ENCODE results near the gene ADGRV1. TPM values are rescaled to one million over a fixed set of nuclear protein-coding genes. Genes with fewer than 3 reads are reported as not detected.
A peak's percentile ranks its signal among the peaks of the same experiment; 100 is the strongest.

The ADGRV1 gene
- total and polyA plus RNA-seq, 2 donors (not counting 3 experiments of a cell fraction or from before 2014, with no cell fraction given): 0.11 to 0.55 TPM

- H3K9ac ChIP-seq (replicated peaks; ENCODE audit: extremely low read depth, insufficient read depth, low read length): no peak overlapping the region
- POLR2A ChIA-PET: no interaction called here
- H3K79me2 ChIP-seq (ENCODE audit: control insufficient read depth, insufficient read depth, low read length): no peaks in the 10 kb centered on the region
- H3K9me1 ChIP-seq (replicated peaks; ENCODE audit: control insufficient read depth, extremely low read depth, insufficient read depth, low read length): no peaks in the 10 kb centered on the region
- H3K4me1 ChIP-seq (ENCODE audit: control insufficient read depth, extremely low read depth, insufficient read depth, low read length): peaks cover 16% of the 10 kb centered on the region
- H3K4me3 ChIP-seq (replicated peaks in 1 of 3; ENCODE audit: insufficient read depth in 1 of 3, low read depth in 1 of 3, low read length in 3 of 3): no peak overlapping the region
- peak overlapping the region; percentile 61 for H3K4me2 ChIP-seq (ENCODE audit: insufficient read depth, low read length)
- TF ChIP-seq CTCF (IDR thresholded peaks at IDR 0.05; ENCODE audit: extremely low read depth in 1 of 2, insufficient read depth in 1 of 2, low read depth in 1 of 2, low read length in 2 of 2) (no peak), MAX (IDR thresholded peaks at IDR 0.05; ENCODE audit: insufficient read depth, insufficient read length) (no peak), EZH2 (IDR thresholded peaks at IDR 0.05; ENCODE audit: borderline replicate concordance, low read depth, low read length, severe bottlenecking) (no peak), POLR2A (IDR thresholded peaks at IDR 0.05; ENCODE audit: low read depth, low read length) (no peak), JUN (IDR thresholded peaks at IDR 0.05; ENCODE audit: borderline replicate concordance, insufficient read depth, insufficient read length, low read depth) (no peak), GATA2 (IDR thresholded peaks at IDR 0.05; ENCODE audit: insufficient read depth, insufficient read length, low read depth, low read length) (no peak)
- no TSS peak for BruUV-seq (replicated peaks)
- peak; percentile 76 for FAIRE-seq
- no peaks in the 10 kb centered on the region for H4K20me1 ChIP-seq (replicated peaks; ENCODE audit: control insufficient read depth, extremely low read depth, insufficient read depth, low read length)
- H2AFZ ChIP-seq (ENCODE audit: low read depth, low read length): peak overlapping the region; percentile 67
- no peaks in the 10 kb centered on the region for H3K9me3 ChIP-seq (replicated peaks; ENCODE audit: control insufficient read depth, insufficient read depth, low read length)
- H3K36me3 ChIP-seq (ENCODE audit: control insufficient read depth in 2 of 2, extremely low read depth in 1 of 2, insufficient read depth in 2 of 2, low read length in 2 of 2): no peaks in the 10 kb centered on the region
- peak overlapping the region; percentile 15 for H3K27ac ChIP-seq (ENCODE audit: insufficient read depth, low read depth, low read length)
- H3K27me3 ChIP-seq (ENCODE audit: control insufficient read depth in 2 of 2, insufficient read depth in 2 of 2, low read length in 2 of 2): no peaks in the 10 kb centered on the region
- dilution Hi-C loops (cut with MboI; ENCODE audit: extremely low pct_ligation_motif_present, low sequenced_read_pairs): no loop called here
- CTCF ChIA-PET: interaction anchor here (0.7 to 2.7 kb wide), 3 partner anchors 9 to 228 kb away, joined by 3 to 8 read pairs (median 5); no protein-coding TSS in a partner anchor
- DNase-seq (ENCODE audit: low read depth, low spot score): peak; percentile 49
- intact Hi-C loops (cut with micrococcal nuclease): loop anchor here (5.0 kb wide), 1 partner anchor 39 kb away; no protein-coding TSS in a partner anchor
Observed at GRCh38 chr5:91156242-91156641, 597.6 kb downstream of the ADGRV1 start.
